Measurements from ENCODE around the gene CREB3L2.
A peak's percentile ranks its signal among the peaks of the same experiment; 100 is the strongest.
"Not testable (repeated sequence)": the region's sequence is repeated elsewhere in the genome, so short reads cannot be mapped to it uniquely, and the experiment has no call there.

CREB3L2 gene

GRCh38 chr7:137987018-137987349, 14.9 kb downstream of the CREB3L2 start:
- Histone ChIP-seq H3K36me3 (ENCODE audit: control insufficient read depth, insufficient read depth, low read length, severe bottlenecking) (no peaks in the 10 kb centered on the region), H3K27me3 (replicated peaks; ENCODE audit: control insufficient read depth, insufficient read depth, low read length) (no peaks in the 10 kb centered on the region), H3K9ac (ENCODE audit: low read length) (peak overlapping the region; percentile 61), H3K4me3 (ENCODE audit: low read length) (peak overlapping the region; percentile 48), H3K9me3 (ENCODE audit: control insufficient read depth, low read length) (no peaks in the 10 kb centered on the region), H3K4me1 (ENCODE audit: control insufficient read depth, insufficient read depth, low read length) (peaks cover 68% of the 10 kb centered on the region)
- peak; percentile 59 for DNase-seq (ENCODE audit: low read depth)

DNA sequence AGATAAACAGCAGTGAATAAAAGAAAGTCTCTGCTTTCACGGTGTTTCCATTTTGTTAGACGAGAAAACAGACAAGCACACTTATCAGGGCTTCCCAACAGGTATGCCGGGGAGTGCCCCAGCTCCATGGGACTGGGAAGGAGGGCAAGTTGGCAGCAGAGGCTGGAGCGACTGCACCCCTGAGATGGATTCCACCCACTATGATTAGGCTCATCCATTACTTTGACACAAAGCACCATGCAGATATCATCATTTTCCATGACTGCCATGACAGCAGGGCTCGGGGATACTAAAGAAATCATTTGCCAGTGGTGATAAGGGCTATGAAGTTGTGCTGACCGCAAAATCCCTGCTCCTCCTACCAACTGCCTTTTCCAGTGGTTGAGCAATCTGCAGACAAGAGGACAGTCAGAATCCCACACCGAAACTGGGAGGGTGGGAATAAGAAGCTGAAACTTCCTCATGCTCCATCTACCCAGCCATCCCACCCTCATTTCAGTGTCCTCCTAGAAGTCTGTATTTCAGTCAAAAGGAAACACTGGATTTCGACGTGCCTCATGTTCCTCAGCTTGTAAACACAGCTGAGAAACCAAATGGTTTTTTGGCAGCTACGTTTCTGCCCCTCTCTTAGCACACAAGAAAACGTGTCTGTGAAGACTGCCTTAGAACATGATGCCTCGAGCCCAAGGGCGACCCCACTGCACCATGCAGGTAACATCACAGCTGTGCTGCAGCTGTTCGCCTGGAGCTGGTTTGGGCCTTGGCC, 15.5 kb downstream of the CREB3L2 start:
- Histone ChIP-seq H3K36me3 (ENCODE audit: control insufficient read depth, insufficient read depth, low read length, severe bottlenecking) (no peaks in the 10 kb centered on the region), H3K9ac (ENCODE audit: low read length) (peak overlapping the region; percentile 61), H3K4me3 (ENCODE audit: low read length) (peak overlapping the region; percentile 59), H3K27me3 (replicated peaks; ENCODE audit: control insufficient read depth, insufficient read depth, low read length) (no peaks in the 10 kb centered on the region), H3K9me3 (ENCODE audit: control insufficient read depth, low read length) (no peaks in the 10 kb centered on the region), H3K4me1 (ENCODE audit: control insufficient read depth, insufficient read depth, low read length) (peaks cover 67% of the 10 kb centered on the region)
- DNase-seq (ENCODE audit: low read depth), result peak; percentile 76

DNA sequence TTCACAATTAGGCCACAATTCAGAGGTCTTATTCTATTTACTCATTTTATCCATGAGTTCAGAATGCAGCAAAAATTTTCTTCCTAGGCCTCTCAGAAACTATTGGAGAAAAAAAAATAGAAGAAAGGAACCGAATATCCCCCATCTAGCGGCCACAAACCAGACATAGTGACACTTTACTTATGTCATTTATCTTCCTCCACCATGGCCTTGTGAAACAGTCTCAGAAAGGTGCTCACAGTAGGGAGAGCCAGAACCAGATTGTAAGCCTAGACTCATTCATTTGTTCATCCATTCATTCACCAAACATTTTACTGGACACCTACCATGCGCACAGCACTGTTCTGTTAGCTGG, 16.0 kb downstream of the CREB3L2 start:
- Histone ChIP-seq H3K4me3 (ENCODE audit: low read length) (peak overlapping the region; percentile 59), H3K9ac (ENCODE audit: low read length) (peak overlapping the region; percentile 22), H3K27me3 (replicated peaks; ENCODE audit: control insufficient read depth, insufficient read depth, low read length) (no peaks in the 10 kb centered on the region), H3K9me3 (ENCODE audit: control insufficient read depth, low read length) (no peaks in the 10 kb centered on the region), H3K36me3 (ENCODE audit: control insufficient read depth, insufficient read depth, low read length, severe bottlenecking) (no peaks in the 10 kb centered on the region), H3K4me1 (ENCODE audit: control insufficient read depth, insufficient read depth, low read length) (peaks cover 67% of the 10 kb centered on the region)
- DNase-seq (ENCODE audit: low read depth), result no peak

GRCh38 chr7:137985253-137985896, 16.5 kb downstream of the CREB3L2 start:
- peaks cover 67% of the 10 kb centered on the region for H3K4me1 ChIP-seq (ENCODE audit: control insufficient read depth, insufficient read depth, low read length)

GRCh38 chr7:137984181-137985041, 17.5 kb downstream of the CREB3L2 start:
- Histone ChIP-seq H3K4me3 (ENCODE audit: low read length) (no peak overlapping the region), H3K9me3 (ENCODE audit: control insufficient read depth, low read length) (no peaks in the 10 kb centered on the region), H3K9ac (ENCODE audit: low read length) (peak overlapping the region; percentile 49), H3K36me3 (ENCODE audit: control insufficient read depth, insufficient read depth, low read length, severe bottlenecking) (no peaks in the 10 kb centered on the region), H3K4me1 (ENCODE audit: control insufficient read depth, insufficient read depth, low read length) (peaks cover 67% of the 10 kb centered on the region), H3K27me3 (replicated peaks; ENCODE audit: control insufficient read depth, insufficient read depth, low read length) (no peaks in the 10 kb centered on the region)
- no peak for DNase-seq (ENCODE audit: low read depth)

More at GRCh38 chr7:137985253-137985896, 16.5 kb downstream of the CREB3L2 start:
- no peak for DNase-seq (ENCODE audit: low read depth)
- no peaks in the 10 kb centered on the region for H3K27me3 ChIP-seq (replicated peaks; ENCODE audit: control insufficient read depth, insufficient read depth, low read length)
- H3K9ac ChIP-seq (ENCODE audit: low read length), result no peak overlapping the region
- H3K36me3 ChIP-seq (ENCODE audit: control insufficient read depth, insufficient read depth, low read length, severe bottlenecking), result no peaks in the 10 kb centered on the region
- H3K9me3 ChIP-seq (ENCODE audit: control insufficient read depth, low read length), result no peaks in the 10 kb centered on the region
- no peak overlapping the region for H3K4me3 ChIP-seq (ENCODE audit: low read length)

GRCh38 chr7:137983323-137984008, 18.4 kb downstream of the CREB3L2 start:
- DNase-seq (ENCODE audit: low read depth), result no peak
- Histone ChIP-seq H3K27me3 (replicated peaks; ENCODE audit: control insufficient read depth, insufficient read depth, low read length) (no peaks in the 10 kb centered on the region), H3K4me3 (ENCODE audit: low read length) (no peak overlapping the region), H3K9ac (ENCODE audit: low read length) (peak overlapping the region; percentile 49), H3K9me3 (ENCODE audit: control insufficient read depth, low read length) (no peaks in the 10 kb centered on the region), H3K4me1 (ENCODE audit: control insufficient read depth, insufficient read depth, low read length) (peaks cover 70% of the 10 kb centered on the region), H3K36me3 (ENCODE audit: control insufficient read depth, insufficient read depth, low read length, severe bottlenecking) (no peaks in the 10 kb centered on the region)

GRCh38 chr7:137982394-137982793, 19.5 kb downstream of the CREB3L2 start:
- not testable (repeated sequence) for H3K4me3 ChIP-seq (ENCODE audit: low read length); H3K9ac ChIP-seq (ENCODE audit: low read length); H3K36me3 ChIP-seq (ENCODE audit: control insufficient read depth, insufficient read depth, low read length, severe bottlenecking); H3K9me3 ChIP-seq (ENCODE audit: control insufficient read depth, low read length); DNase-seq (ENCODE audit: low read depth); H3K27me3 ChIP-seq (replicated peaks; ENCODE audit: control insufficient read depth, insufficient read depth, low read length)
- H3K4me1 ChIP-seq (ENCODE audit: control insufficient read depth, insufficient read depth, low read length), result peaks cover 81% of the 10 kb centered on the region

GRCh38 chr7:137981668-137982067, 20.2 kb downstream of the CREB3L2 start:
- peak overlapping the region; percentile 22 for H3K9ac ChIP-seq (ENCODE audit: low read length)
- DNase-seq (ENCODE audit: low read depth), result no peak
- H3K9me3 ChIP-seq (ENCODE audit: control insufficient read depth, low read length), result no peaks in the 10 kb centered on the region
- H3K4me3 ChIP-seq (ENCODE audit: low read length), result peak overlapping the region; percentile 10
- no peaks in the 10 kb centered on the region for H3K27me3 ChIP-seq (replicated peaks; ENCODE audit: control insufficient read depth, insufficient read depth, low read length)
- no peaks in the 10 kb centered on the region for H3K36me3 ChIP-seq (ENCODE audit: control insufficient read depth, insufficient read depth, low read length, severe bottlenecking)
- H3K4me1 ChIP-seq (ENCODE audit: control insufficient read depth, insufficient read depth, low read length), result peaks cover 82% of the 10 kb centered on the region

- peaks cover 83% of the 10 kb centered on the region for H3K4me1 ChIP-seq (ENCODE audit: control insufficient read depth, insufficient read depth, low read length)
- no peak for DNase-seq (ENCODE audit: low read depth)
- no peaks in the 10 kb centered on the region for H3K27me3 ChIP-seq (replicated peaks; ENCODE audit: control insufficient read depth, insufficient read depth, low read length)
- no peaks in the 10 kb centered on the region for H3K9me3 ChIP-seq (ENCODE audit: control insufficient read depth, low read length)
- H3K4me3 ChIP-seq (ENCODE audit: low read length), result peak overlapping the region; percentile 10
- no peaks in the 10 kb centered on the region for H3K36me3 ChIP-seq (ENCODE audit: control insufficient read depth, insufficient read depth, low read length, severe bottlenecking)
- H3K9ac ChIP-seq (ENCODE audit: low read length), result peak overlapping the region; percentile 22
These were observed 20.7 kb downstream of the CREB3L2 start for GRCh38 chr7:137981175-137981574.

GRCh38 chr7:137980308-137980707, 21.6 kb downstream of the CREB3L2 start:
- Histone ChIP-seq H3K4me1 (ENCODE audit: control insufficient read depth, insufficient read depth, low read length) (peaks cover 83% of the 10 kb centered on the region), H3K4me3 (ENCODE audit: low read length) (no peak overlapping the region), H3K9ac (ENCODE audit: low read length) (no peak overlapping the region), H3K27me3 (replicated peaks; ENCODE audit: control insufficient read depth, insufficient read depth, low read length) (no peaks in the 10 kb centered on the region), H3K9me3 (ENCODE audit: control insufficient read depth, low read length) (no peaks in the 10 kb centered on the region), H3K36me3 (ENCODE audit: control insufficient read depth, insufficient read depth, low read length, severe bottlenecking) (no peaks in the 10 kb centered on the region)
- no peak for DNase-seq (ENCODE audit: low read depth)

Measured in adipocyte (in vitro differentiated cells).